GM18508 (cell line): ENCODE measurements around the gene TBC1D12.
"Not testable (repeated sequence)": the region's sequence is repeated elsewhere in the genome, so short reads cannot be mapped to it uniquely, and the experiment has no call there.

Experiments used
- ATAC-seq: cut with Tn5 transposase; IDR thresholded peaks from one replicate; pipeline ENCODE4 v1.9.1; 2021; ENCODE audit warnings: moderate number of reproducible peaks; ENCODE audit not compliant: insufficient read depth, unreplicated experiment

Gene TBC1D12

GRCh38 chr10:94524146-94524545 is 121.8 kb downstream of the TBC1D12 start:
- ATAC-seq = no peak

GRCh38 chr10:94524711-94525110 is 122.4 kb downstream of the TBC1D12 start:
- no peak for ATAC-seq

- not testable (repeated sequence) for ATAC-seq
These were observed 129.2 kb downstream of the TBC1D12 start for GRCh38 chr10:94531550-94531949.

- no peak for ATAC-seq
These were observed 130.7 kb downstream of the TBC1D12 start for GRCh38 chr10:94533027-94533426.

GRCh38 chr10:94542282-94542681 is 139.9 kb downstream of the TBC1D12 start:
- ATAC-seq = not testable (repeated sequence)

- ATAC-seq = peak; percentile 56
These were observed 143.2 kb downstream of the TBC1D12 start, which contains the start of gene HELLS for GRCh38 chr10:94545391-94546048. HELLS (plus strand) TSS chr10:94545788; CDS start chr10:94545922, 134 bp downstream.

GRCh38 chr10:94546049-94546900 is 143.9 kb downstream of the TBC1D12 start:
- peak; percentile 1 for ATAC-seq

- ATAC-seq = no peak
These were observed 144.5 kb downstream of the TBC1D12 start for GRCh38 chr10:94546901-94547185.

GRCh38 chr10:94549221-94549620 is 146.9 kb downstream of the TBC1D12 start:
- ATAC-seq = no peak

- not testable (repeated sequence) for ATAC-seq
These were observed 165.5 kb downstream of the TBC1D12 start for GRCh38 chr10:94567714-94568307.

GRCh38 chr10:94571081-94571480 is 168.7 kb downstream of the TBC1D12 start:
- no peak for ATAC-seq

- no peak for ATAC-seq
These were observed 169.2 kb downstream of the TBC1D12 start for GRCh38 chr10:94571528-94571927.

- ATAC-seq = no peak
These were observed 176.4 kb downstream of the TBC1D12 start for GRCh38 chr10:94578790-94579189.

GRCh38 chr10:94583124-94583523 is 180.8 kb downstream of the TBC1D12 start:
- ATAC-seq = no peak
